Heart right ventricle (tissue), 16 donors: ENCODE data around the gene NID1. TPM values are rescaled to one million over a fixed set of nuclear protein-coding genes. Genes with fewer than 3 reads are reported as not detected.

Source experiments
- ATAC-seq, 8 donors: fragments of 200-7000 bp; cut with Tn5 transposase; one replicate each; pipeline ENCODE4 v1.9.1; 2020; ENCODE audit warnings: mild to moderate bottlenecking in 8 of 8, moderate library complexity in 8 of 8, moderate number of reproducible peaks in 1 of 8
- DNase-seq, 2 donors: peaks; one replicate each; pipeline ENCODE4 v3.0.0-alpha.2; 2020
- H3K27ac ChIP-seq, 10 donors: fragments of 200-600 bp; sonication (generic) in 2 of 10; one replicate each; pipeline versions ENCODE4 v1.5.0 to v1.8.0; 2020 to 2022; ENCODE audit warnings: mild to moderate bottlenecking in 3 of 10
- H3K27me3 ChIP-seq, 7 donors: fragments of 200-600 bp; one replicate each; pipeline ENCODE4 v1.8.0; 2021 to 2022; ENCODE audit warnings: mild to moderate bottlenecking in 2 of 7
- H3K36me3 ChIP-seq, 9 donors: fragments of 200-600 bp; sonication (generic) in 1 of 9; one replicate each; pipeline versions ENCODE4 v1.5.0 to v1.8.0; 2020 to 2022; ENCODE audit warnings: mild to moderate bottlenecking in 2 of 9
- H3K4me1 ChIP-seq, 9 donors: fragments of 200-600 bp; sonication (generic) in 1 of 9; one replicate each; pipeline versions ENCODE4 v1.5.0 to v1.8.0; 2020 to 2022; ENCODE audit warnings: mild to moderate bottlenecking in 4 of 9
- H3K4me3 ChIP-seq, 10 donors: fragments of 200-600 bp; sonication (generic) in 2 of 10; one replicate each; pipeline versions ENCODE4 v1.5.0 to v1.8.0; 2020 to 2022; ENCODE audit warnings: mild to moderate bottlenecking in 7 of 10, moderate library complexity in 2 of 10
- H3K9me3 ChIP-seq, 11 donors: fragments of 200-600 bp in 10 of 11; sonication (generic) in 2 of 11; one replicate each; pipeline versions ENCODE4 v1.5.0 to v1.8.0; 2013 to 2022; ENCODE audit warnings: mild to moderate bottlenecking in 2 of 11, control low read depth in 1 of 11, moderate library complexity in 1 of 11
- WGBS, 2 donors: extraction: QIAGEN DNeasy Blood & Tissue Kit; methylation state at CpG; one replicate each; pipeline ENCODE4 v1.1.7; 2013; ENCODE audit warnings: inconsistent platforms in 1 of 2; 5-methylcytosine and 5-hydroxymethylcytosine counted together
- intact Hi-C, 10 donors: fragments of 100-400 bp; cut with DNase I; formaldehyde crosslinking; loops; one replicate each; pipeline versions ENCODE4 v1.11.1 to v1.14.2; 2022
- polyA plus RNA-seq, 2 donors: library from polyadenylated mRNA; stranded (reverse); fragments of 200-250 nt; gene quantifications; one replicate each; pipeline ENCODE4 v1.2.3, GENCODE V29; 2013
- total RNA-seq, 10 donors: library from RNA; stranded (reverse); fragmentation: NEBNext Ultra II Directional in 3 of 10; extraction: Animal tissue kit (Norgen Biotek cat#: 25700) in 3 of 10; gene quantifications; one replicate each; pipeline versions ENCODE4 v1.2.1 to v1.2.4, GENCODE V29; 2021 to 2023
- TF ChIP-seq, protein P1 (sequence below), 9 donors: fragments of 200-600 bp; sonication (generic) in 2 of 9; IDR thresholded peaks; one replicate each; pipeline versions ENCODE4 v1.5.0 to v1.8.0; 2021 to 2022; ENCODE audit warnings: antibody characterized with exemption in 9 of 9, mild to moderate bottlenecking in 5 of 9, moderate library complexity in 1 of 9
- donor health status: Arrhythmogenic right ventricular cardiomyopathy.
- donor health status: ischemic (EF 13 %, LVEDD 7.1; RV severe dilation, severe dysfunction).
- donor health status: healthy with polysubstance abuse.
- donor health status: DM: no; HTN: yes; CAD: no.
- donor health status: DM: no; HTN: no; CAD: no.
- donor health status: ischemic (EF 25% LVEDD 6.9; RV normal size, moderate dysfunction).
- donor health status: ischemic (EF 25% LVEDD 5.7; RV mildly dilated, moderate dysfunction).
- donor health status: healthy.
- donor health status: DM: yes; HTN: yes; CAD: no.
- donor health status: Ischemic cardiomyopathy.
- donor health status: ischemic (EF 35%, LVEDD 5.7; RV mildly dilated, moderate dysfunction).
- donor health status: nonischemic (EF 11% LVEDD 7.7; RV severe dilation, severe dysfunction).
- donor health status: DM: yes; HTN: yes; CAD: no.
- donor health status: PGD.
- donor health status: ischemic (EF 29% LVEDD 5.4; RV normal size, mild dysfunction).
- donor health status: nonischemic (EF 23%, LVEDD 6.1; RV moderate dilation, normal function).

The NID1 gene
- total and polyA plus RNA-seq, 12 donors = 30.2 to 120 (median 44.4) TPM

DNA sequence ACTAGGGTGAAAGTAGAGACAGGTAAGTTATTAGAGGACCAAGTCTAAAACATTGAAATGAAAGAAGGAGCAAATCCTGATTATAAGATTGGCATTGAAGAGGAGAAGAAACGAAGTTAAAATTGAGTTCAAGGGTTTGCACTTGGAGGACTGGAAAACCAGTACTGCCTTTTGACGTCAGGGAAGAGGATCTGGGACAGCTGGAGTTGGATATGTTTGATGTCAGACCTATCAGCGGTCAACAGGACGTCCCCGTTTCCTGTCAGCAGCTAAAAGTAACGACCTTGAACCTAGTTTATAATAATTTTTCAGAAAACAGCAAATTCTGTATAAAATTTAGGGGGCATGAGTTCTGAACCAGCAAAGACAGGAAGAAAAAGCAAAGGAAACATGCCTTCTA lies 1.2 kb upstream of the NID1 start:
- peak overlapping the region; percentile 89 to 100 (median 98) for H3K27ac ChIP-seq
- peak in 1 of 2 donors; percentile 54 for DNase-seq
- TF ChIP-seq, protein P1, sequence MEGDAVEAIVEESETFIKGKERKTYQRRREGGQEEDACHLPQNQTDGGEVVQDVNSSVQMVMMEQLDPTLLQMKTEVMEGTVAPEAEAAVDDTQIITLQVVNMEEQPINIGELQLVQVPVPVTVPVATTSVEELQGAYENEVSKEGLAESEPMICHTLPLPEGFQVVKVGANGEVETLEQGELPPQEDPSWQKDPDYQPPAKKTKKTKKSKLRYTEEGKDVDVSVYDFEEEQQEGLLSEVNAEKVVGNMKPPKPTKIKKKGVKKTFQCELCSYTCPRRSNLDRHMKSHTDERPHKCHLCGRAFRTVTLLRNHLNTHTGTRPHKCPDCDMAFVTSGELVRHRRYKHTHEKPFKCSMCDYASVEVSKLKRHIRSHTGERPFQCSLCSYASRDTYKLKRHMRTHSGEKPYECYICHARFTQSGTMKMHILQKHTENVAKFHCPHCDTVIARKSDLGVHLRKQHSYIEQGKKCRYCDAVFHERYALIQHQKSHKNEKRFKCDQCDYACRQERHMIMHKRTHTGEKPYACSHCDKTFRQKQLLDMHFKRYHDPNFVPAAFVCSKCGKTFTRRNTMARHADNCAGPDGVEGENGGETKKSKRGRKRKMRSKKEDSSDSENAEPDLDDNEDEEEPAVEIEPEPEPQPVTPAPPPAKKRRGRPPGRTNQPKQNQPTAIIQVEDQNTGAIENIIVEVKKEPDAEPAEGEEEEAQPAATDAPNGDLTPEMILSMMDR (IDR thresholded peaks at IDR 0.05) = no peak
- peaks cover 4 to 63% (median 46%) of the 10 kb centered on the region in 9 donors for H3K4me1 ChIP-seq
- peaks cover 0 to 15% (median 7%) of the 10 kb centered on the region in 11 donors for H3K9me3 ChIP-seq
- 11 to 20% methylated on average over 6 of the region's 6 CpGs for WGBS, 2 donors
- H3K36me3 ChIP-seq = peaks cover 0 to 13% (median 3%) of the 10 kb centered on the region in 9 donors
- peak overlapping the region in 8 of 10 donors; percentile 61 to 98 (median 88) for H3K4me3 ChIP-seq
- peaks cover 0 to 33% (median 0%) of the 10 kb centered on the region in 7 donors for H3K27me3 ChIP-seq
- peak in 3 of 8 donors; percentile 29 to 35 (median 33) for ATAC-seq
- intact Hi-C loops = loop anchor here in 3 of 10 donors (5.0 to 10.0 kb wide), 3 partner anchors 81 to 94 kb away; no protein-coding TSS in a partner anchor

DNA sequence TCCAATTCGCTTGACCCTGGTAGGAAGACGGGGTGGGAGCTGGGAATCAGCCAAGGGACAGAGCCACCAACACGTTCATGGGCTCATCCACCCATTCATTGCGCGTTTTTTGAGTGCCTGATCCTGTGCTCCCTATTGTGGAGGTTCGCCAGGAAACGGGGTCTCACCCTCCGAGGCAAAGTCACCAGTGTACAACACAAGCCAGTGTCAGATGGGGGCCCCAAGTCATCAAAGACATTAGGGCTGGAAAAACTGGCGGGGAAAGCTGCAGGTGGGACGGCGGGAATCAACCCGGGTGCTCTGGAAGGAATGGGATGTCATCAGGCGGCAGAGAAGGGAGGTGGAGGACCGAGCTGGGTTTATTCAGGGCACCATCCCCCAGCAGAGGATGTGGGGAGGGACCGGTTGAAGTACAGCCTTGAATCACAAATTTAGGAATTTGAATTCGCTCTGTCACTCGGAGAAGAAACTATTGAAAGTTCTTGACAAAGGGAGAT lies 667 bp upstream of the NID1 start:
- H3K9me3 ChIP-seq = peaks cover 0 to 10% (median 2%) of the 10 kb centered on the region in 11 donors
- TF ChIP-seq, protein P1 (IDR thresholded peaks at IDR 0.05) = no peak
- peaks cover 0 to 17% (median 8%) of the 10 kb centered on the region in 9 donors for H3K36me3 ChIP-seq
- DNase-seq (peak in 1 of 2 donors; percentile 44), ATAC-seq (peak in 3 of 8 donors; percentile 15 to 21 (median 16))
- WGBS, 2 donors = 12 to 17% methylated on average over 17 of the region's 17 CpGs
- H3K27me3 ChIP-seq = peaks cover 0 to 33% (median 0%) of the 10 kb centered on the region in 7 donors
- intact Hi-C loops = loop anchor here in 4 of 10 donors (2.0 to 10.0 kb wide), 5 partner anchors 31 to 93 kb away; no protein-coding TSS in a partner anchor
- H3K27ac ChIP-seq = peak overlapping the region; percentile 89 to 100 (median 98)
- peak overlapping the region; percentile 61 to 98 (median 88) for H3K4me3 ChIP-seq
- H3K4me1 ChIP-seq = peaks cover 4 to 68% (median 50%) of the 10 kb centered on the region in 9 donors

DNA sequence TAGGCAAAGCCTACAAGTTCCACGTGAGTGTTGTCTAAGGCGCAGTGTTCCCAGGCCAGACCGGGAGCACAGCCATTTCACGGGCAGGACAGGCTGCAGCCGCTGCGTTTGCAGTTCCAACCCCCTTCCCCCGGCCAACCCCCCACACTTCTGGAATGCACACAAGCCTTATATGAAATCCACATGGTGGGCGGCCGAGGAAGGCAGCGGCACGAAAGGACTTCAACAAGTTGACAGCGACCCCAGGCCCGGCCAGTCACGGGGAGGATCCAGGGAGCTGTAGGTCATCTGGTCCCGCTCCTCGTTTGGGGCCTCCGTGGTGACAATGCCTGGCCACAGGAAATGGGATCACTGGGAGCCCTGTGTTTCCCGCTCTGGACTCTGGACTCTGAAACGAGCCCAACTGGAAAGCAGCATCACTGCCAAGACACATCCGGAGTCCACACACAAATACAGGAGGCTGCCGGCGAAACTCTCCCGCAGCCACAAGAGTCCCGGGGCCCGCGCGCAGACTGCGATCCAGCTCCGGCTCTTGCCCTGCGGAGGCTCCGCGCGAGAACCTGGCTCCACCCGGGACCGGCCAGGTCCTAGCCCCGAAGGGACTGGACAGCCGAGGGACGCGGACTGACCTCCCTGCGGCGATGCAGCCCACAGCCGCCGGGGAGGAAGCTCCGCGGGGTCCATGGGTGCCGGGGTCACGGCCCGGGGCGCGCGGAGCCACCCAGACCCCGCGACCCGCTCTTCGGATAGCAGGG lies 794 bp downstream of the NID1 start:
- peak; percentile 16 to 54 (median 36) for ATAC-seq
- intact Hi-C loops = loop anchor here in 5 of 10 donors (2.0 to 10.0 kb wide), 6 partner anchors 33 to 197 kb away; partner anchors contain the start of gene LYST (in 1 of the 5)
- TF ChIP-seq, protein P1 (IDR thresholded peaks at IDR 0.05) = no peak
- Histone ChIP-seq H3K4me1 (peaks cover 6 to 83% (median 62%) of the 10 kb centered on the region in 9 donors), H3K27me3 (peaks cover 0 to 33% (median 0%) of the 10 kb centered on the region in 7 donors), H3K36me3 (peaks cover 0 to 24% (median 10%) of the 10 kb centered on the region in 9 donors), H3K27ac (peak overlapping the region; percentile 89 to 100 (median 98)), H3K9me3 (no peaks in the 10 kb centered on the region), H3K4me3 (peak overlapping the region; percentile 61 to 98 (median 88))
- WGBS, 2 donors = 1 to 2% methylated on average over 51 to 55 of the region's 55 CpGs
- DNase-seq = peak; percentile 66 to 74

DNA sequence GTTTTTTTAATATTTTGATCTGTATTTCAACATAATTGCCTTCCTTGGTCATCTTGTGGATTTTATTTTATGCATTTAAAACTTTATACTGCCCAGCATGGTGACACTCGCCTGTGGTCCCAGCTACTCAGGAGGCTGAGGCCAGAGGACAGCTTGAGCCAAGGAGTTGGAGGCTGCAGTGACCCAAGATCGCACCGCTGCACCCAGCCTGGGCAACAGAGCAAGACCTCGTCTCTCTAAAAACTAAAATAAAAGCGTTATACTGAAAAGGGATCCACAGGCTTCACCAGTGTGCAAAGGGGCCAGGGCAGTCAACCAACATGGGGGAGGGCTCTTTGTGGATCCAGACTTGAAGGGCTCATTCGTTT lies 1.4 kb downstream of the NID1 start:
- H3K27me3 ChIP-seq = peaks cover 0 to 33% (median 0%) of the 10 kb centered on the region in 7 donors
- peak overlapping the region; percentile 61 to 98 (median 88) for H3K4me3 ChIP-seq
- peak overlapping the region; percentile 89 to 100 (median 98) for H3K27ac ChIP-seq
- intact Hi-C loops = loop anchor here in 4 of 10 donors (5.0 to 10.0 kb wide), 4 partner anchors 41 to 196 kb away; partner anchors contain the start of gene LYST (in 1 of the 4)
- DNase-seq = no peak
- TF ChIP-seq, protein P1 (IDR thresholded peaks at IDR 0.05) = no peak
- H3K9me3 ChIP-seq = no peaks in the 10 kb centered on the region
- 30 to 43% methylated on average over 6 of the region's 6 CpGs for WGBS, 2 donors
- no peak for ATAC-seq
- peaks cover 0 to 24% (median 10%) of the 10 kb centered on the region in 9 donors for H3K36me3 ChIP-seq
- H3K4me1 ChIP-seq = peaks cover 6 to 86% (median 65%) of the 10 kb centered on the region in 9 donors
